HEK293 (cell line): ENCODE results near the gene MAMDC2.

Source experiments
- CTCF ChIA-PET: fragments of 350-600 bp; formaldehyde crosslinking; extraction: SDS; loops from one replicate; lab custom pipeline; 2021; ENCODE audit warnings: antibody characterized with exemption; lab: Yijun Ruan, JAX
- POLR2A ChIA-PET: fragments of 300-600 bp; formaldehyde crosslinking; extraction: SDS; loops from one replicate; lab custom pipeline; 2020; ENCODE audit warnings: antibody characterized with exemption, inconsistent platforms; lab: Yijun Ruan, JAX
- H3K27ac ChIP-seq: fragments of 200-500 bp; sonication (Bioruptor generic); 2 replicates; pipeline ENCODE4 v1.5.1; 2014; ENCODE audit warnings: low read depth, low read length, control low read depth, inconsistent platforms; ENCODE audit errors: extremely low read depth
- H3K36me3 ChIP-seq, 2 experiments: fragments of 200-500 bp in 1 of 2; sonication (Bioruptor generic) in 1 of 2; 1 replicate in 1 of 2; 2 replicates in 1 of 2; pipeline ENCODE4 v1.5.1; 2014 to 2017; ENCODE audit warnings: inconsistent platforms in 2 of 2, low read length in 2 of 2; ENCODE audit not compliant: control insufficient read depth in 2 of 2, insufficient read depth in 1 of 2
- H3K4me1 ChIP-seq: fragments of 200-500 bp; sonication (Bioruptor generic); 2 replicates; pipeline ENCODE4 v1.5.1; 2014; ENCODE audit warnings: mild to moderate bottlenecking, low read length, inconsistent platforms; ENCODE audit not compliant: control insufficient read depth, insufficient read depth
- H3K4me3 ChIP-seq: 2 replicates; pipeline ENCODE4 v1.5.1; 2011; ENCODE audit warnings: low read depth, mild to moderate bottlenecking, control low read depth, low read length, moderate library complexity
- H3K9me3 ChIP-seq: fragments of 200-500 bp; sonication (Bioruptor generic); 2 replicates; pipeline ENCODE4 v1.5.1; 2014; ENCODE audit warnings: low read depth, low read length, inconsistent platforms; ENCODE audit not compliant: control insufficient read depth, insufficient read depth
- BCL6B ChIP-seq: fragments of 450-650 bp; formaldehyde crosslinking; IDR thresholded peaks from 2 replicates; pipeline ENCODE4 v1.5.1; 2017; ENCODE audit warnings: missing biosample characterization, missing genetic modification characterization
- HOXA7 ChIP-seq: sonication (generic); formaldehyde crosslinking; IDR thresholded peaks from 2 replicates; pipeline ENCODE4 v1.8.1; 2022; ENCODE audit warnings: missing genetic modification reagents, borderline replicate concordance
- KLF8 ChIP-seq: fragments of 450-650 bp; formaldehyde crosslinking; IDR thresholded peaks from 2 replicates; pipeline ENCODE4 v1.5.1; 2016; ENCODE audit warnings: missing biosample characterization, missing genetic modification characterization
- PRDM2 ChIP-seq: fragments of 450-650 bp; formaldehyde crosslinking; IDR thresholded peaks from 2 replicates; pipeline ENCODE4 v1.5.1; 2016; ENCODE audit warnings: missing biosample characterization, missing genetic modification characterization, borderline replicate concordance
- PRDM4 ChIP-seq: fragments of 450-650 bp; formaldehyde crosslinking; IDR thresholded peaks from 2 replicates; pipeline ENCODE4 v1.5.1; 2017; ENCODE audit warnings: missing biosample characterization, missing genetic modification characterization
- RBAK ChIP-seq: fragments of 450-650 bp; formaldehyde crosslinking; IDR thresholded peaks from 2 replicates; pipeline ENCODE4 v1.5.1; 2016; ENCODE audit warnings: missing biosample characterization, missing genetic modification characterization
- REST ChIP-seq: fragments of 450-650 bp; formaldehyde crosslinking; IDR thresholded peaks from 2 replicates; pipeline ENCODE4 v1.5.1; 2016; ENCODE audit warnings: missing biosample characterization, missing genetic modification characterization
- TRIM28 ChIP-seq: IDR thresholded peaks from 2 replicates; pipeline ENCODE4 v1.6.1; 2011; ENCODE audit warnings: low read length, control low read depth, borderline replicate concordance
- ZBTB10 ChIP-seq: fragments of 450-650 bp; formaldehyde crosslinking; IDR thresholded peaks from 2 replicates; pipeline ENCODE4 v1.5.1; 2016; ENCODE audit warnings: missing biosample characterization, missing genetic modification characterization
- ZFP41 ChIP-seq: fragments of 450-650 bp; formaldehyde crosslinking; IDR thresholded peaks from 2 replicates; pipeline ENCODE4 v1.5.1; 2016; ENCODE audit warnings: missing biosample characterization, missing genetic modification characterization, borderline replicate concordance
- ZNF302 ChIP-seq: fragments of 450-650 bp; formaldehyde crosslinking; IDR thresholded peaks from 2 replicates; pipeline ENCODE4 v1.5.1; 2016; ENCODE audit warnings: missing biosample characterization, missing genetic modification characterization, low read depth
- ZNF311 ChIP-seq: fragments of 450-650 bp; formaldehyde crosslinking; IDR thresholded peaks from 2 replicates; pipeline ENCODE4 v1.5.1; 2017; ENCODE audit warnings: missing biosample characterization, missing genetic modification characterization, borderline replicate concordance
- ZNF350 ChIP-seq: fragments of 450-650 bp; formaldehyde crosslinking; IDR thresholded peaks from 2 replicates; pipeline ENCODE4 v1.5.0; 2017; ENCODE audit warnings: missing biosample characterization, mild to moderate bottlenecking, missing genetic modification characterization
- ZNF362 ChIP-seq: fragments of 450-650 bp; formaldehyde crosslinking; IDR thresholded peaks from 2 replicates; pipeline ENCODE4 v1.5.1; 2016; ENCODE audit warnings: missing biosample characterization, missing genetic modification characterization
- ZNF514 ChIP-seq: fragments of 450-650 bp; formaldehyde crosslinking; IDR thresholded peaks from 2 replicates; pipeline ENCODE4 v1.5.1; 2016; ENCODE audit warnings: missing biosample characterization, missing genetic modification characterization
- ZNF596 ChIP-seq: fragments of 450-650 bp; IDR thresholded peaks from 2 replicates; pipeline ENCODE4 v1.5.0; 2018; ENCODE audit warnings: missing biosample characterization, mild to moderate bottlenecking, missing genetic modification characterization, moderate library complexity
- ZNF707 ChIP-seq: fragments of 450-650 bp; formaldehyde crosslinking; IDR thresholded peaks from 2 replicates; pipeline ENCODE4 v1.5.1; 2016; ENCODE audit warnings: missing biosample characterization, missing genetic modification characterization

MAMDC2 gene

GRCh38 chr9:70170151-70170790 is 126.6 kb downstream of the MAMDC2 start (continued):
- no peak for TF ChIP-seq ZNF362 (tag by site-specific recombination)
- no peak for TF ChIP-seq BCL6B (tag by site-specific recombination)
- TF ChIP-seq ZBTB10 (tag by site-specific recombination), result no peak
- no peak for TF ChIP-seq RBAK
- TF ChIP-seq TRIM28, result no peak
- no peak for TF ChIP-seq KLF8 (tag by site-specific recombination)
- no peak for TF ChIP-seq ZNF514
- no peak for TF ChIP-seq HOXA7 (CRISPR knock-in tag)
- no peak for TF ChIP-seq ZNF350 (tag by site-specific recombination)
- TF ChIP-seq, all 188 proteins: peak for 0

- CTCF ChIA-PET, result no interaction called here
- Histone ChIP-seq H3K27ac (no peak overlapping the region), H3K36me3 (no peaks in the 10 kb centered on the region), H3K4me3 (no peak overlapping the region), H3K9me3 (no peaks in the 10 kb centered on the region), H3K4me1 (no peaks in the 10 kb centered on the region)
- POLR2A ChIA-PET, result no interaction called here
- TF ChIP-seq ZFP41 (tag by site-specific recombination), result no peak
- no peak for TF ChIP-seq PRDM2 (tag by site-specific recombination)
- no peak for TF ChIP-seq ZNF596
- TF ChIP-seq BCL6B (tag by site-specific recombination), result no peak
- no peak for TF ChIP-seq ZNF707 (tag by site-specific recombination)
- TF ChIP-seq PRDM4 (tag by site-specific recombination), result no peak
- no peak for TF ChIP-seq REST (tag by site-specific recombination)
- TF ChIP-seq ZNF302 (tag by site-specific recombination), result no peak
- no peak for TF ChIP-seq ZNF311 (tag by site-specific recombination)
These were observed 128.9 kb downstream of the MAMDC2 start for GRCh38 chr9:70172532-70172931.
